A549 (cell line): ENCODE data around the gene C9orf57. TPM values are rescaled to one million over a fixed set of nuclear protein-coding genes. Genes with fewer than 3 reads are reported as not detected.
A peak's percentile ranks its signal among the peaks of the same experiment; 100 is the strongest.

Experiments
- ATAC-seq, 2 experiments: fragments of 200-7000 bp in 1 of 2; fragments of >200 bp in 1 of 2; cut with Nextera tagmentation in 1 of 2; cut with Tn5 transposase in 1 of 2; 3 replicates each; pipeline versions ENCODE4 v1.8.0 to v1.9.1; 2018 to 2020; ENCODE audit warnings: mild to moderate bottlenecking in 1 of 2, moderate library complexity in 1 of 2
- CTCF ChIA-PET: fragments of 300-600 bp; sonication (Branson Sonifier 250); formaldehyde crosslinking; extraction: SDS; loops from one replicate; lab custom pipeline; 2021; ENCODE audit warnings: antibody characterized with exemption, inconsistent platforms; lab: Yijun Ruan, JAX
- POLR2A ChIA-PET: fragments of 350-600 bp; formaldehyde crosslinking; extraction: SDS; loops from one replicate; lab custom pipeline; 2021; ENCODE audit warnings: antibody characterized with exemption, inconsistent platforms; lab: Yijun Ruan, JAX
- DNase-seq, 2 experiments: peaks; one replicate each; pipeline versions ENCODE4 v3.0.0 to v3.0.0-alpha.2; 2011 to 2016; ENCODE audit warnings: low read depth in 1 of 2, low spot score in 1 of 2
- FAIRE-seq: peaks from 2 replicates; lab custom pipeline; 2011; peaks lifted over from hg19 to GRCh38; lab: Jason Lieb, UNC
- H3K27ac ChIP-seq, 2 experiments: fragments of >200 bp; sonication (Bioruptor Twin); formaldehyde crosslinking; 3 replicates each; pipeline ENCODE4 v1.5.1; 2016 to 2017
- H3K4me1 ChIP-seq: fragments of >200 bp; sonication (Bioruptor Twin); formaldehyde crosslinking; 3 replicates; pipeline ENCODE4 v1.6.1; 2016
- H3K4me2 ChIP-seq: fragments of >200 bp; sonication (Bioruptor Twin); formaldehyde crosslinking; 3 replicates; pipeline ENCODE4 v1.6.1; 2016
- H3K4me3 ChIP-seq: fragments of >200 bp; sonication (Bioruptor Twin); formaldehyde crosslinking; 3 replicates; pipeline ENCODE4 v1.5.1; 2016
- H3K9me3 ChIP-seq: fragments of >200 bp; sonication (Bioruptor Twin); formaldehyde crosslinking; 3 replicates; pipeline ENCODE4 v1.6.1; 2016
- ATOH8 ChIP-seq: fragments of 250-450 bp; sonication (Bioruptor Pico); IDR thresholded peaks from 2 replicates; pipeline ENCODE4 v1.5.0; 2020; ENCODE audit warnings: low read depth, mild to moderate bottlenecking, moderate library complexity
- CBX8 ChIP-seq: fragments of 200-600 bp; sonication (generic); IDR thresholded peaks from 2 replicates; pipeline ENCODE4 v1.6.1; 2016
- CTCF ChIP-seq: fragments of >200 bp; sonication (Bioruptor Twin); formaldehyde crosslinking; IDR thresholded peaks from 3 replicates; pipeline ENCODE4 v1.5.1; 2016
- EHF ChIP-seq: fragments of 250-450 bp; sonication (Bioruptor Pico); IDR thresholded peaks from 2 replicates; pipeline ENCODE4 v1.5.0; 2020; ENCODE audit warnings: mild to moderate bottlenecking
- EHMT2 ChIP-seq: fragments of 200-600 bp; sonication (generic); IDR thresholded peaks from 2 replicates; pipeline ENCODE4 v1.6.1; 2016; ENCODE audit warnings: antibody characterized with exemption, low read depth, mild to moderate bottlenecking, moderate library complexity
- FOSB ChIP-seq: fragments of 250-450 bp; sonication (Bioruptor Pico); IDR thresholded peaks from 2 replicates; pipeline ENCODE4 v1.5.0; 2020; ENCODE audit warnings: mild to moderate bottlenecking, moderate library complexity
- FOSL2 ChIP-seq, 2 experiments: fragments of 450-650 bp in 1 of 2; fragments of >200 bp in 1 of 2; sonication (Bioruptor Twin) in 1 of 2; formaldehyde crosslinking; IDR thresholded peaks; 2 replicates each; pipeline versions ENCODE4 v1.5.0 to v1.6.1; 2016 to 2020; ENCODE audit warnings: mild to moderate bottlenecking in 1 of 2, moderate library complexity in 1 of 2
- HEYL ChIP-seq: fragments of 250-450 bp; sonication (Bioruptor Pico); IDR thresholded peaks from 2 replicates; pipeline ENCODE4 v1.8.0; 2021; ENCODE audit warnings: mild to moderate bottlenecking, moderate library complexity
- HOXB13 ChIP-seq: fragments of 250-450 bp; sonication (Bioruptor Pico); IDR thresholded peaks from 2 replicates; pipeline ENCODE4 v1.5.0; 2020; ENCODE audit warnings: low read depth, mild to moderate bottlenecking, moderate library complexity
- MAFK ChIP-seq: fragments of 450-650 bp; IDR thresholded peaks from 2 replicates; pipeline ENCODE4 v1.6.1; 2014; ENCODE audit not compliant: partially characterized antibody
- MAX ChIP-seq: IDR thresholded peaks from 2 replicates; pipeline ENCODE4 v1.6.1; 2012
- MYC ChIP-seq: IDR thresholded peaks from 2 replicates; pipeline ENCODE4 v1.6.1; 2012; ENCODE audit warnings: mild to moderate bottlenecking, inconsistent platforms, low read length, improper control_type of control experiment, borderline replicate concordance
- RAD21 ChIP-seq, 2 experiments: fragments of >200 bp in 1 of 2; sonication (Bioruptor Twin) in 1 of 2; formaldehyde crosslinking in 1 of 2; IDR thresholded peaks in 1 of 2; conservative IDR thresholded peaks in 1 of 2; 2 replicates in 1 of 2; 3 replicates in 1 of 2; pipeline ENCODE4 v1.6.1; 2012 to 2018; ENCODE audit warnings: inconsistent platforms in 1 of 2
- REST ChIP-seq: fragments of 200-600 bp; sonication (generic); IDR thresholded peaks from 2 replicates; pipeline ENCODE4 v1.6.1; 2016; ENCODE audit warnings: antibody characterized with exemption, mild to moderate bottlenecking, moderate library complexity
- RNF2 ChIP-seq: fragments of 200-600 bp; sonication (generic); IDR thresholded peaks from 2 replicates; pipeline ENCODE4 v1.6.1; 2016; ENCODE audit warnings: low read depth, mild to moderate bottlenecking, antibody characterized with exemption, moderate library complexity, borderline replicate concordance
- SMC3 ChIP-seq: fragments of >200 bp; sonication (Bioruptor Twin); formaldehyde crosslinking; IDR thresholded peaks from 3 replicates; pipeline ENCODE4 v1.6.1; 2018; ENCODE audit warnings: inconsistent platforms
- SREBF2 ChIP-seq: fragments of 450-650 bp; IDR thresholded peaks from 2 replicates; pipeline ENCODE4 v1.6.1; 2014; ENCODE audit warnings: mild to moderate bottlenecking, moderate library complexity
- TP53 ChIP-seq: fragments of 250-450 bp; sonication (Bioruptor Pico); IDR thresholded peaks from 2 replicates; pipeline ENCODE4 v1.5.0; 2021; ENCODE audit warnings: mild to moderate bottlenecking, moderate library complexity
- WGBS: methylation state at CpG from one replicate; pipeline ENCODE4 v1.1.6; 2017; ENCODE audit errors: missing lambda C conversion rate; 5-methylcytosine and 5-hydroxymethylcytosine counted together
- polyA plus RNA-seq, 4 experiments: library from polyadenylated mRNA; depleted of rRNA in 3 of 4; stranded (reverse); fragments of >200 nt; fragmentation: RNase III in 1 of 4; extraction: RNeasy Plus Mini Kit Qiagen cat#74134 plus additional on column Dnase treatment in 1 of 4; gene quantifications; 2 replicates in 3 of 4; 3 replicates in 1 of 4; pipeline ENCODE4 v1.2.3, GENCODE V29; 2011 to 2017

C9orf57 gene
- polyA plus RNA-seq, 2 of the 4 experiments (the other 2 are of a cell fraction), result not detected

- no peak for TF ChIP-seq REST
- TF ChIP-seq HOXB13, result no peak
These were observed 19.0 kb downstream of the C9orf57 start (continued) for GRCh38 chr9:72041369-72041768.

GRCh38 chr9:72039532-72039931 is 20.9 kb downstream of the C9orf57 start:
- POLR2A ChIA-PET, result interaction anchor here (0.8 to 1.3 kb wide), 2 partner anchors 232 to 326 kb away, joined by 3 to 5 read pairs; partner anchors contain the start of gene ZFAND5
- no peak overlapping the region for H3K4me3 ChIP-seq
- ATAC-seq (peak; percentile 5 to 25; a peak in 3 of 6 replicates), DNase-seq (no peak), FAIRE-seq (no peak)
- no peaks in the 10 kb centered on the region for H3K9me3 ChIP-seq
- no peak overlapping the region; a peak in 2 of 6 replicates for H3K27ac ChIP-seq
- peak overlapping the region; percentile 58; the same call in 2 of the 3 replicates for H3K4me2 ChIP-seq
- TF ChIP-seq TP53 (CRISPR knock-in tag), result no peak
- no peak for TF ChIP-seq HEYL
- TF ChIP-seq RNF2, result no peak
- no peak for TF ChIP-seq MYC
- no peak for TF ChIP-seq FOSL2 (IDR thresholded peaks at IDR 0.05)
- no peak for TF ChIP-seq FOSL2 (CRISPR knock-in tag; IDR thresholded peaks at IDR 0.05)
- TF ChIP-seq MAX, result no peak
- no peak for TF ChIP-seq EHMT2
- no peak for TF ChIP-seq SREBF2
- no peak for TF ChIP-seq ATOH8 (CRISPR knock-in tag)
- no peak for TF ChIP-seq MAFK
- no peak for TF ChIP-seq SMC3
- TF ChIP-seq FOSB (CRISPR knock-in tag), result no peak
- 69% methylated on average over 8 of the region's 8 CpGs for WGBS
- CTCF ChIA-PET, result interaction anchor here (0.6 to 13.0 kb wide), 58 partner anchors 9 to 1164 kb away, joined by 3 to 275 read pairs (median 4); no protein-coding TSS in a partner anchor
- H3K4me1 ChIP-seq, result peaks cover under 1% of the 10 kb centered on the region; the same call in 2 of the 3 replicates

GRCh38 chr9:72038890-72039410 is 21.5 kb downstream of the C9orf57 start:
- ChIA-PET CTCF (interaction anchor here (0.5 to 13.0 kb wide), 76 partner anchors 8 to 1165 kb away, joined by 3 to 275 read pairs (median 4); partner anchors contain the start of gene C9orf85), POLR2A (interaction anchor here (0.8 to 1.3 kb wide), 2 partner anchors 233 to 326 kb away, joined by 3 to 5 read pairs; partner anchors contain the start of gene ZFAND5)
- no peaks in the 10 kb centered on the region for H3K9me3 ChIP-seq
- ATAC-seq (peak; percentile 91 to 96), FAIRE-seq (peak; percentile 89), DNase-seq (peak; percentile 74 to 81)
- no peak overlapping the region for H3K4me3 ChIP-seq
- no peak overlapping the region; a peak in 2 of 6 replicates for H3K27ac ChIP-seq
- TF ChIP-seq MYC (no peak), RAD21 (conservative IDR thresholded peaks at IDR 0.05 in 1 of 2, IDR thresholded peaks at IDR 0.05 in 1 of 2) (peak; percentile 98), CBX8 (no peak), CTCF (peak; percentile 90), EHF (CRISPR knock-in tag) (no peak), SMC3 (peak; percentile 93)
- H3K4me2 ChIP-seq, result peak overlapping the region; percentile 58
- peaks cover 7% of the 10 kb centered on the region; the same call in 2 of the 3 replicates for H3K4me1 ChIP-seq
- WGBS, result 19% methylated on average over 13 of the region's 13 CpGs
